ENCODE measurements around the gene TBC1D22A. TPM values are rescaled to one million over a fixed set of nuclear protein-coding genes. Genes with fewer than 3 reads are reported as not detected.

Gene TBC1D22A
- polyA plus RNA-seq, 1 donor (not counting 4 experiments of a cell fraction or from before 2014, with no cell fraction given) = 20.9 TPM

GRCh38 chr22:47011859-47012258, 249.4 kb downstream of the TBC1D22A start:
- H4K20me1 ChIP-seq (ENCODE audit: control insufficient read depth, extremely low read depth, insufficient read depth, low read length) = no peaks in the 10 kb centered on the region
- no peak overlapping the region for H3K4me3 ChIP-seq (ENCODE audit: control insufficient read depth in 2 of 3, extremely low read depth in 1 of 3, insufficient read depth in 2 of 3, low read depth in 1 of 3, low read length in 3 of 3)

GRCh38 chr22:47012589-47013370, 250.3 kb downstream of the TBC1D22A start:
- Histone ChIP-seq H3K4me2 (ENCODE audit: control insufficient read depth, extremely low read depth, insufficient read depth, low read depth, low read length) (no peak overlapping the region), H3K36me3 (ENCODE audit: control insufficient read depth in 2 of 2, extremely low read depth in 1 of 2, insufficient read depth in 2 of 2, low read length in 2 of 2) (peaks cover 5% of the 10 kb centered on the region in 2 experiments), H3K4me3 (ENCODE audit: control insufficient read depth in 2 of 3, extremely low read depth in 1 of 3, insufficient read depth in 2 of 3, low read depth in 1 of 3, low read length in 3 of 3) (no peak overlapping the region), H2AFZ (ENCODE audit: control insufficient read depth, low read length) (no peak overlapping the region), H3K9me3 (ENCODE audit: control insufficient read depth, low read depth, low read length) (no peaks in the 10 kb centered on the region), H3K27ac (ENCODE audit: control insufficient read depth, insufficient read depth, low read length) (no peak overlapping the region), H3K4me1 (ENCODE audit: control insufficient read depth, extremely low read depth, insufficient read depth, low read length) (no peaks in the 10 kb centered on the region), H3K9me1 (ENCODE audit: control insufficient read depth, extremely low read depth, insufficient read depth, low read length) (no peaks in the 10 kb centered on the region), H3K9ac (ENCODE audit: control insufficient read depth, extremely low read depth, insufficient read depth, low read length) (no peak overlapping the region), H4K20me1 (ENCODE audit: control insufficient read depth, extremely low read depth, insufficient read depth, low read length) (no peaks in the 10 kb centered on the region), H3K27me3 (ENCODE audit: control insufficient read depth, extremely low read depth, insufficient read depth, low read length) (no peaks in the 10 kb centered on the region), H3K79me2 (ENCODE audit: control insufficient read depth, insufficient read depth, low read length) (no peaks in the 10 kb centered on the region)
- DNase-seq (ENCODE audit: low read depth, low spot score) = no peak
- no peak for TF ChIP-seq EZH2 (IDR thresholded peaks at IDR 0.05; ENCODE audit: low read length)
- peak in 1 of 3 experiments; percentile 9 for TF ChIP-seq CTCF (optimal IDR thresholded peaks at IDR 0.05 in 1 of 3, IDR thresholded peaks at IDR 0.05 in 1 of 3, conservative IDR thresholded peaks at IDR 0.05 in 1 of 3; ENCODE audit: extremely low read depth in 1 of 3, insufficient read depth in 2 of 3, low read length in 3 of 3)
- dilution Hi-C loops (cut with MboI; ENCODE audit: extremely low pct_ligation_motif_present, low sequenced_read_pairs) = no loop called here
- no peak for FAIRE-seq

More at GRCh38 chr22:47011859-47012258, 249.4 kb downstream of the TBC1D22A start:
- FAIRE-seq (no peak), DNase-seq (ENCODE audit: low read depth, low spot score) (no peak)
- no peak for TF ChIP-seq EZH2 (IDR thresholded peaks at IDR 0.05; ENCODE audit: low read length)
- no peak for TF ChIP-seq CTCF (optimal IDR thresholded peaks at IDR 0.05 in 1 of 3, IDR thresholded peaks at IDR 0.05 in 1 of 3, conservative IDR thresholded peaks at IDR 0.05 in 1 of 3; ENCODE audit: extremely low read depth in 1 of 3, insufficient read depth in 2 of 3, low read length in 3 of 3)
- Histone ChIP-seq H3K9me3 (ENCODE audit: control insufficient read depth, low read depth, low read length) (no peaks in the 10 kb centered on the region), H3K79me2 (ENCODE audit: control insufficient read depth, insufficient read depth, low read length) (no peaks in the 10 kb centered on the region), H3K4me2 (ENCODE audit: control insufficient read depth, extremely low read depth, insufficient read depth, low read depth, low read length) (no peak overlapping the region), H3K27ac (ENCODE audit: control insufficient read depth, insufficient read depth, low read length) (no peak overlapping the region), H3K36me3 (ENCODE audit: control insufficient read depth in 2 of 2, extremely low read depth in 1 of 2, insufficient read depth in 2 of 2, low read length in 2 of 2) (peaks cover 5 to 7% of the 10 kb centered on the region in 2 experiments), H2AFZ (ENCODE audit: control insufficient read depth, low read length) (no peak overlapping the region), H3K27me3 (ENCODE audit: control insufficient read depth, extremely low read depth, insufficient read depth, low read length) (no peaks in the 10 kb centered on the region), H3K9ac (ENCODE audit: control insufficient read depth, extremely low read depth, insufficient read depth, low read length) (no peak overlapping the region), H3K9me1 (ENCODE audit: control insufficient read depth, extremely low read depth, insufficient read depth, low read length) (no peaks in the 10 kb centered on the region), H3K4me1 (ENCODE audit: control insufficient read depth, extremely low read depth, insufficient read depth, low read length) (no peaks in the 10 kb centered on the region)
- dilution Hi-C loops (cut with MboI; ENCODE audit: extremely low pct_ligation_motif_present, low sequenced_read_pairs) = no loop called here

Measured in keratinocyte (primary cell).